Esophagus muscularis mucosa (tissue), 4 donors: ENCODE measurements around the gene ENOX1.

Experiments
- EP300 ChIP-seq: sonication (generic); formaldehyde crosslinking; IDR thresholded peaks from one replicate; pipeline ENCODE4 v1.6.1; 2017; ENCODE audit warnings: antibody characterized with exemption
- POLR2A ChIP-seq: fragments of 450-650 bp; IDR thresholded peaks from one replicate; pipeline ENCODE4 v1.6.1; 2017; ENCODE audit warnings: antibody characterized with exemption, moderate library complexity, mild to moderate bottlenecking, low read depth
- POLR2AphosphoS5 ChIP-seq, 2 donors: sonication (generic); formaldehyde crosslinking; IDR thresholded peaks; one replicate each; pipeline ENCODE4 v1.6.1; 2017; ENCODE audit warnings: antibody characterized with exemption in 2 of 2
- TF ChIP-seq, protein P1 (sequence below), 3 experiments: fragments of 200-600 bp in 2 of 3; fragments of 450-650 bp in 1 of 3; sonication (generic) in 2 of 3; IDR thresholded peaks; one replicate each; pipeline ENCODE4 v1.5.1; 2017 to 2019; ENCODE audit warnings: antibody characterized with exemption in 3 of 3, mild to moderate bottlenecking in 2 of 3, moderate library complexity in 1 of 3

DNA sequence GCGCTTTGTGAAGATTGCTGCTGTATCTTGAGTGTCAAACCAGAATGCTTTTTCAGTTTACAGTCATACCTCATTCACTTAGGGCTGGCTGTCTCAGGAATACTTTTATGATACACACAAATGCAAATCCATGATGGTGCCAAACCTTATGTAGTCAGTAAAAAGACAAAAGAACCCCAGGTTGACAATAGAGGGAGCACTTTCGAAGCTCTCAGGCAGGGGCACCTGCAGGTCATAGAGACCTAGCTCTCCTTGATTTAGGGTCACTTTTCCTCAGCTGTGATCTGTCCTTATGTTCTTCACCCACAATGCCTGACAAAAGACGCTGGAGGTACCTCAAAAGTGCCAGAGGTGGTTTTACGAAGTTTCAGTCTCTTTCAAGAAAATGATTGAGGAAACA, 591.2 kb downstream of the ENOX1 start:
- TF ChIP-seq, protein P1, sequence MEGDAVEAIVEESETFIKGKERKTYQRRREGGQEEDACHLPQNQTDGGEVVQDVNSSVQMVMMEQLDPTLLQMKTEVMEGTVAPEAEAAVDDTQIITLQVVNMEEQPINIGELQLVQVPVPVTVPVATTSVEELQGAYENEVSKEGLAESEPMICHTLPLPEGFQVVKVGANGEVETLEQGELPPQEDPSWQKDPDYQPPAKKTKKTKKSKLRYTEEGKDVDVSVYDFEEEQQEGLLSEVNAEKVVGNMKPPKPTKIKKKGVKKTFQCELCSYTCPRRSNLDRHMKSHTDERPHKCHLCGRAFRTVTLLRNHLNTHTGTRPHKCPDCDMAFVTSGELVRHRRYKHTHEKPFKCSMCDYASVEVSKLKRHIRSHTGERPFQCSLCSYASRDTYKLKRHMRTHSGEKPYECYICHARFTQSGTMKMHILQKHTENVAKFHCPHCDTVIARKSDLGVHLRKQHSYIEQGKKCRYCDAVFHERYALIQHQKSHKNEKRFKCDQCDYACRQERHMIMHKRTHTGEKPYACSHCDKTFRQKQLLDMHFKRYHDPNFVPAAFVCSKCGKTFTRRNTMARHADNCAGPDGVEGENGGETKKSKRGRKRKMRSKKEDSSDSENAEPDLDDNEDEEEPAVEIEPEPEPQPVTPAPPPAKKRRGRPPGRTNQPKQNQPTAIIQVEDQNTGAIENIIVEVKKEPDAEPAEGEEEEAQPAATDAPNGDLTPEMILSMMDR (IDR thresholded peaks at IDR 0.05): no peak
- TF ChIP-seq POLR2AphosphoS5 (IDR thresholded peaks at IDR 0.05) (no peak), EP300 (no peak), POLR2A (no peak)
